Measurements from ENCODE around the gene RXRA. TPM values are rescaled to one million over a fixed set of nuclear protein-coding genes. Genes with fewer than 3 reads are reported as not detected.

RXRA gene
- total and polyA plus RNA-seq, 2 donors (not counting 3 experiments of a cell fraction or from before 2014, with no cell fraction given) = 15.4 to 37.4 TPM

- H3K4me1 ChIP-seq (ENCODE audit: control insufficient read depth, extremely low read depth, insufficient read depth, low read length) = no peaks in the 10 kb centered on the region
- H3K4me3 ChIP-seq (replicated peaks in 1 of 3; ENCODE audit: insufficient read depth in 1 of 3, low read depth in 1 of 3, low read length in 3 of 3) = no peak overlapping the region
- H3K9me1 ChIP-seq (replicated peaks; ENCODE audit: control insufficient read depth, extremely low read depth, insufficient read depth, low read length) = no peaks in the 10 kb centered on the region
- H4K20me1 ChIP-seq (replicated peaks; ENCODE audit: control insufficient read depth, extremely low read depth, insufficient read depth, low read length) = no peaks in the 10 kb centered on the region
- H3K27me3 ChIP-seq (ENCODE audit: control insufficient read depth in 2 of 2, insufficient read depth in 2 of 2, low read length in 2 of 2) = no peaks in the 10 kb centered on the region
- DNase-seq (ENCODE audit: low read depth, low spot score) (no peak), FAIRE-seq (no peak)
- dilution Hi-C loops (cut with MboI; ENCODE audit: extremely low pct_ligation_motif_present, low sequenced_read_pairs) = no loop called here
- H3K4me2 ChIP-seq (ENCODE audit: insufficient read depth, low read length) = no peak overlapping the region
- CTCF ChIA-PET = no interaction called here
- TF ChIP-seq FOS (IDR thresholded peaks at IDR 0.05; ENCODE audit: borderline replicate concordance, insufficient read depth, low read length) (no peak), POLR2AphosphoS5 (IDR thresholded peaks at IDR 0.05; ENCODE audit: insufficient read depth, low read depth, low read length) (no peak)
- POLR2A ChIA-PET = no interaction called here
- H2AFZ ChIP-seq (ENCODE audit: low read depth, low read length) = no peak overlapping the region
- no peak overlapping the region for H3K9ac ChIP-seq (replicated peaks; ENCODE audit: extremely low read depth, insufficient read depth, low read length)
- no peaks in the 10 kb centered on the region for H3K79me2 ChIP-seq (ENCODE audit: control insufficient read depth, insufficient read depth, low read length)
- no peaks in the 10 kb centered on the region for H3K36me3 ChIP-seq (ENCODE audit: control insufficient read depth in 2 of 2, extremely low read depth in 1 of 2, insufficient read depth in 2 of 2, low read length in 2 of 2)
- no peaks in the 10 kb centered on the region for H3K9me3 ChIP-seq (replicated peaks; ENCODE audit: control insufficient read depth, insufficient read depth, low read length)
- no peak overlapping the region for H3K27ac ChIP-seq (ENCODE audit: insufficient read depth, low read depth, low read length)
- intact Hi-C loops (cut with micrococcal nuclease) = no loop called here
- no TSS peak for BruUV-seq (replicated peaks)
Measured at GRCh38 chr9:134299883-134300282, 26.4 kb upstream of the RXRA start.

- ChIA-PET POLR2A (no interaction called here), CTCF (no interaction called here)
- DNase-seq (ENCODE audit: low read depth, low spot score) (no peak), FAIRE-seq (no peak)
- Histone ChIP-seq H2AFZ (ENCODE audit: low read depth, low read length) (no peak overlapping the region), H3K9me1 (replicated peaks; ENCODE audit: control insufficient read depth, extremely low read depth, insufficient read depth, low read length) (no peaks in the 10 kb centered on the region), H3K27me3 (ENCODE audit: control insufficient read depth in 2 of 2, insufficient read depth in 2 of 2, low read length in 2 of 2) (no peaks in the 10 kb centered on the region), H3K9me3 (replicated peaks; ENCODE audit: control insufficient read depth, insufficient read depth, low read length) (no peaks in the 10 kb centered on the region), H3K27ac (ENCODE audit: insufficient read depth, low read depth, low read length) (no peak overlapping the region), H3K9ac (replicated peaks; ENCODE audit: extremely low read depth, insufficient read depth, low read length) (no peak overlapping the region), H3K4me1 (ENCODE audit: control insufficient read depth, extremely low read depth, insufficient read depth, low read length) (no peaks in the 10 kb centered on the region), H3K79me2 (ENCODE audit: control insufficient read depth, insufficient read depth, low read length) (no peaks in the 10 kb centered on the region), H3K4me2 (ENCODE audit: insufficient read depth, low read length) (no peak overlapping the region), H3K36me3 (ENCODE audit: control insufficient read depth in 2 of 2, extremely low read depth in 1 of 2, insufficient read depth in 2 of 2, low read length in 2 of 2) (no peaks in the 10 kb centered on the region), H4K20me1 (replicated peaks; ENCODE audit: control insufficient read depth, extremely low read depth, insufficient read depth, low read length) (no peaks in the 10 kb centered on the region), H3K4me3 (replicated peaks in 1 of 3; ENCODE audit: insufficient read depth in 1 of 3, low read depth in 1 of 3, low read length in 3 of 3) (no peak overlapping the region)
- intact Hi-C loops (cut with micrococcal nuclease) = no loop called here
- no peak for TF ChIP-seq EZH2 (IDR thresholded peaks at IDR 0.05; ENCODE audit: borderline replicate concordance, low read depth, low read length, severe bottlenecking)
- TF ChIP-seq JUN (IDR thresholded peaks at IDR 0.05; ENCODE audit: borderline replicate concordance, insufficient read depth, insufficient read length, low read depth) = no peak
- TF ChIP-seq GATA2 (IDR thresholded peaks at IDR 0.05; ENCODE audit: insufficient read depth, insufficient read length, low read depth, low read length) = no peak
- TF ChIP-seq MYC (IDR thresholded peaks at IDR 0.05; ENCODE audit: low read depth, low read length) = no peak
- no peak for TF ChIP-seq POLR2A (IDR thresholded peaks at IDR 0.05; ENCODE audit: low read depth, low read length)
- TF ChIP-seq, protein P1, sequence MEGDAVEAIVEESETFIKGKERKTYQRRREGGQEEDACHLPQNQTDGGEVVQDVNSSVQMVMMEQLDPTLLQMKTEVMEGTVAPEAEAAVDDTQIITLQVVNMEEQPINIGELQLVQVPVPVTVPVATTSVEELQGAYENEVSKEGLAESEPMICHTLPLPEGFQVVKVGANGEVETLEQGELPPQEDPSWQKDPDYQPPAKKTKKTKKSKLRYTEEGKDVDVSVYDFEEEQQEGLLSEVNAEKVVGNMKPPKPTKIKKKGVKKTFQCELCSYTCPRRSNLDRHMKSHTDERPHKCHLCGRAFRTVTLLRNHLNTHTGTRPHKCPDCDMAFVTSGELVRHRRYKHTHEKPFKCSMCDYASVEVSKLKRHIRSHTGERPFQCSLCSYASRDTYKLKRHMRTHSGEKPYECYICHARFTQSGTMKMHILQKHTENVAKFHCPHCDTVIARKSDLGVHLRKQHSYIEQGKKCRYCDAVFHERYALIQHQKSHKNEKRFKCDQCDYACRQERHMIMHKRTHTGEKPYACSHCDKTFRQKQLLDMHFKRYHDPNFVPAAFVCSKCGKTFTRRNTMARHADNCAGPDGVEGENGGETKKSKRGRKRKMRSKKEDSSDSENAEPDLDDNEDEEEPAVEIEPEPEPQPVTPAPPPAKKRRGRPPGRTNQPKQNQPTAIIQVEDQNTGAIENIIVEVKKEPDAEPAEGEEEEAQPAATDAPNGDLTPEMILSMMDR (IDR thresholded peaks at IDR 0.05; ENCODE audit: extremely low read depth in 1 of 2, insufficient read depth in 1 of 2, low read depth in 1 of 2, low read length in 2 of 2) = no peak
- no peak for TF ChIP-seq FOS (IDR thresholded peaks at IDR 0.05; ENCODE audit: borderline replicate concordance, insufficient read depth, low read length)
- TF ChIP-seq POLR2AphosphoS5 (IDR thresholded peaks at IDR 0.05; ENCODE audit: insufficient read depth, low read depth, low read length) = no peak
- no peak for TF ChIP-seq MAX (IDR thresholded peaks at IDR 0.05; ENCODE audit: insufficient read depth, insufficient read length)
- dilution Hi-C loops (cut with MboI; ENCODE audit: extremely low pct_ligation_motif_present, low sequenced_read_pairs) = no loop called here
- BruUV-seq (replicated peaks) = no TSS peak
Measured at GRCh38 chr9:134301387-134302129, 24.7 kb upstream of the RXRA start.

Measured in endothelial cell of umbilical vein (primary cell).